ENCODE measurements around the gene VPS33B. TPM values are rescaled to one million over a fixed set of nuclear protein-coding genes. Genes with fewer than 3 reads are reported as not detected.

The VPS33B gene
- total and polyA plus RNA-seq, 2 experiments from 2014 or later = 8.8 to 15.2 TPM

GRCh38 chr15:90968434-90968833 lies 54.0 kb downstream of the VPS33B start (continued):
- TF ChIP-seq ZNF462 (CRISPR knock-in tag; IDR thresholded peaks at IDR 0.05) (no peak), ETS1 (IDR thresholded peaks at IDR 0.05) (no peak), POLR2AphosphoS5 (IDR thresholded peaks at IDR 0.05; ENCODE audit: low read depth) (no peak), JUNB (IDR thresholded peaks at IDR 0.05; ENCODE audit: unreplicated experiment) (no peak), EZH2phosphoT487 (IDR thresholded peaks at IDR 0.05; ENCODE audit: unreplicated experiment) (no peak), EZH2 (IDR thresholded peaks at IDR 0.05; ENCODE audit: low read depth, unreplicated experiment) (no peak)
- TF ChIP-seq, protein P1, sequence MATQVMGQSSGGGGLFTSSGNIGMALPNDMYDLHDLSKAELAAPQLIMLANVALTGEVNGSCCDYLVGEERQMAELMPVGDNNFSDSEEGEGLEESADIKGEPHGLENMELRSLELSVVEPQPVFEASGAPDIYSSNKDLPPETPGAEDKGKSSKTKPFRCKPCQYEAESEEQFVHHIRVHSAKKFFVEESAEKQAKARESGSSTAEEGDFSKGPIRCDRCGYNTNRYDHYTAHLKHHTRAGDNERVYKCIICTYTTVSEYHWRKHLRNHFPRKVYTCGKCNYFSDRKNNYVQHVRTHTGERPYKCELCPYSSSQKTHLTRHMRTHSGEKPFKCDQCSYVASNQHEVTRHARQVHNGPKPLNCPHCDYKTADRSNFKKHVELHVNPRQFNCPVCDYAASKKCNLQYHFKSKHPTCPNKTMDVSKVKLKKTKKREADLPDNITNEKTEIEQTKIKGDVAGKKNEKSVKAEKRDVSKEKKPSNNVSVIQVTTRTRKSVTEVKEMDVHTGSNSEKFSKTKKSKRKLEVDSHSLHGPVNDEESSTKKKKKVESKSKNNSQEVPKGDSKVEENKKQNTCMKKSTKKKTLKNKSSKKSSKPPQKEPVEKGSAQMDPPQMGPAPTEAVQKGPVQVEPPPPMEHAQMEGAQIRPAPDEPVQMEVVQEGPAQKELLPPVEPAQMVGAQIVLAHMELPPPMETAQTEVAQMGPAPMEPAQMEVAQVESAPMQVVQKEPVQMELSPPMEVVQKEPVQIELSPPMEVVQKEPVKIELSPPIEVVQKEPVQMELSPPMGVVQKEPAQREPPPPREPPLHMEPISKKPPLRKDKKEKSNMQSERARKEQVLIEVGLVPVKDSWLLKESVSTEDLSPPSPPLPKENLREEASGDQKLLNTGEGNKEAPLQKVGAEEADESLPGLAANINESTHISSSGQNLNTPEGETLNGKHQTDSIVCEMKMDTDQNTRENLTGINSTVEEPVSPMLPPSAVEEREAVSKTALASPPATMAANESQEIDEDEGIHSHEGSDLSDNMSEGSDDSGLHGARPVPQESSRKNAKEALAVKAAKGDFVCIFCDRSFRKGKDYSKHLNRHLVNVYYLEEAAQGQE (IDR thresholded peaks at IDR 0.05; ENCODE audit: unreplicated experiment) = no peak

Measured in GM23338 (cell line).